ENCODE data around the gene SMARCC1.

DNA sequence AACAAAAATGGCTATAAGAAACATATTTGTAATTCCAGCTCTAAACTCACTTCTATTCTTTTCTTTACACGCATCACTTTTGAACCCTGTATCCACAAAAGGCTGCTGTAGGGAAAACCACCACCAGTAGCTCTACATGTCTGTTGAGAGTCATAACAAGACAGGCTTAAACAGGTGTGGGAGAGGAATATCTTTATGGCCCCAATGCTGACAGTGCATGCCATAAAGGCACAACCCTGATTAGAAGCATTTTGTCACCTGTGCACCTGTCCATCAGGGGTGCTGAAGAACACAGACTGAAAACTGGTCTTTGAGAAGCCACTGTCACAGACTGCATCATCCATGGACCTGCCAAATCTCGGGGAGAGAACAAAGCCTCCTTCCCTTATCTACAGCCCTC is 191.5 kb downstream of the SMARCC1 start:
- no peak for TF ChIP-seq CTCF (IDR thresholded peaks at IDR 0.05; ENCODE audit: low read depth, low read length)
- TF ChIP-seq EZH2phosphoT487 (IDR thresholded peaks at IDR 0.05; ENCODE audit: low read depth) = no peak

Measured in OCI-LY3 (cell line).